Activated gamma-delta T cell (primary cell): ENCODE measurements around the gene FNDC3B.
"Not testable (repeated sequence)": the region's sequence is repeated elsewhere in the genome, so short reads cannot be mapped to it uniquely, and the experiment has no call there.

Experiments
- DNase-seq: peaks from one replicate; lab custom pipeline; 2025; lab: John Stamatoyannopoulos, UW
- total RNA-seq, 2 donors: gene quantifications; one replicate each; lab custom pipeline; 2026; lab: John Stamatoyannopoulos, UW

FNDC3B gene
- 19.9 to 38.9 reads per million in 2 donors for total RNA-seq

- DNase-seq, result peak; percentile 62
These were observed at the start of gene FNDC3B for GRCh38 chr3:172039436-172040077. FNDC3B (plus strand) TSS chr3:172039578; CDS start chr3:172112480, 72,902 bp downstream.

- not testable (repeated sequence) for DNase-seq
These were observed 49.1 kb upstream of the FNDC3B start for GRCh38 chr3:171990239-171990638.

GRCh38 chr3:171991166-171991565, 48.2 kb upstream of the FNDC3B start:
- DNase-seq, result no peak

- no peak for DNase-seq
These were observed 44.5 kb upstream of the FNDC3B start for GRCh38 chr3:171994646-171995428.

- no peak for DNase-seq
These were observed 43.9 kb upstream of the FNDC3B start for GRCh38 chr3:171995486-171995885.

- no peak for DNase-seq
These were observed 43.1 kb upstream of the FNDC3B start for GRCh38 chr3:171996178-171996817.

GRCh38 chr3:171998731-171999130, 40.6 kb upstream of the FNDC3B start:
- not testable (repeated sequence) for DNase-seq

GRCh38 chr3:172001616-172002015, 37.8 kb upstream of the FNDC3B start:
- not testable (repeated sequence) for DNase-seq

GRCh38 chr3:172002512-172003078, 36.8 kb upstream of the FNDC3B start:
- no peak for DNase-seq

GRCh38 chr3:172003146-172003545, 36.2 kb upstream of the FNDC3B start:
- DNase-seq, result no peak

GRCh38 chr3:172007065-172007370, 32.4 kb upstream of the FNDC3B start:
- no peak for DNase-seq

GRCh38 chr3:172009803-172010202, 29.6 kb upstream of the FNDC3B start:
- no peak for DNase-seq

GRCh38 chr3:172012775-172013174, 26.6 kb upstream of the FNDC3B start:
- DNase-seq, result no peak

GRCh38 chr3:172014145-172014544, 25.2 kb upstream of the FNDC3B start:
- no peak for DNase-seq

GRCh38 chr3:172018364-172018763, 21.0 kb upstream of the FNDC3B start:
- no peak for DNase-seq

- no peak for DNase-seq
These were observed 18.6 kb upstream of the FNDC3B start for GRCh38 chr3:172020763-172021162.

- no peak for DNase-seq
These were observed 18.2 kb upstream of the FNDC3B start for GRCh38 chr3:172021164-172021563.

- DNase-seq, result no peak
These were observed 17.5 kb upstream of the FNDC3B start for GRCh38 chr3:172021859-172022258.

GRCh38 chr3:172023915-172024314, 15.5 kb upstream of the FNDC3B start:
- DNase-seq, result no peak

GRCh38 chr3:172024679-172025078, 14.7 kb upstream of the FNDC3B start:
- DNase-seq, result no peak

GRCh38 chr3:172029425-172030098, 9.8 kb upstream of the FNDC3B start:
- no peak for DNase-seq

GRCh38 chr3:172030181-172030580, 9.2 kb upstream of the FNDC3B start:
- no peak for DNase-seq
